HG03565 (cell line): Measurements from ENCODE around the gene PCDHGA11.
"Not testable (repeated sequence)": the region's sequence is repeated elsewhere in the genome, so short reads cannot be mapped to it uniquely, and the experiment has no call there.

Experiments used
- ATAC-seq: cut with Tn5 transposase; IDR thresholded peaks from one replicate; pipeline ENCODE4 v1.9.1; 2021; ENCODE audit warnings: mild to moderate bottlenecking, moderate library complexity; ENCODE audit not compliant: unreplicated experiment

PCDHGA11 gene

GRCh38 chr5:141398608-141399007 lies 22.2 kb upstream of the PCDHGA11 start:
- no peak for ATAC-seq

- no peak for ATAC-seq
Observed at GRCh38 chr5:141399555-141400258, 21.1 kb upstream of the PCDHGA11 start.

- ATAC-seq, result no peak
Observed at GRCh38 chr5:141402553-141403243, 18.2 kb upstream of the PCDHGA11 start, which contains the start of gene PCDHGA9. TSS of gene PCDHGA9 (plus strand) at chr5:141402778. CDS start at chr5:141402953, 175 bp downstream.

GRCh38 chr5:141403387-141403786 lies 17.5 kb upstream of the PCDHGA11 start:
- ATAC-seq, result no peak

GRCh38 chr5:141407790-141408505 lies 12.9 kb upstream of the PCDHGA11 start, which contains the start of gene PCDHGB6:
TSS of gene PCDHGB6 (plus strand) at chr5:141408021. CDS start at chr5:141408203, 182 bp downstream.
- not testable (repeated sequence) for ATAC-seq

- no peak for ATAC-seq
Observed at GRCh38 chr5:141409598-141410306, 11.1 kb upstream of the PCDHGA11 start.

GRCh38 chr5:141411575-141411974 lies 9.3 kb upstream of the PCDHGA11 start:
- no peak for ATAC-seq

- peak; percentile 73 for ATAC-seq
Observed at GRCh38 chr5:141412854-141413539, 7.9 kb upstream of the PCDHGA11 start, which contains the start of gene PCDHGA10. TSS of gene PCDHGA10 (plus strand) at chr5:141412987. CDS start at chr5:141413176, 189 bp downstream.

- no peak for ATAC-seq
Observed at GRCh38 chr5:141413540-141414069, 7.2 kb upstream of the PCDHGA11 start.

- not testable (repeated sequence) for ATAC-seq
Observed at GRCh38 chr5:141414548-141415274, 6.1 kb upstream of the PCDHGA11 start.

GRCh38 chr5:141415275-141415618 lies 5.6 kb upstream of the PCDHGA11 start:
- not testable (repeated sequence) for ATAC-seq

- ATAC-seq, result peak; percentile 68
Observed at GRCh38 chr5:141417494-141418172, 3.2 kb upstream of the PCDHGA11 start, which contains the start of gene PCDHGB7. TSS of gene PCDHGB7 (plus strand) at chr5:141417677. CDS start at chr5:141417860, 183 bp downstream.

GRCh38 chr5:141419074-141419880 lies 1.6 kb upstream of the PCDHGA11 start:
- ATAC-seq, result no peak

GRCh38 chr5:141421489-141421855 lies 621 bp downstream of the PCDHGA11 start:
- ATAC-seq, result no peak

GRCh38 chr5:141422742-141423291 lies 2.0 kb downstream of the PCDHGA11 start:
- ATAC-seq, result no peak

- ATAC-seq, result no peak
Observed at GRCh38 chr5:141427783-141428426, 7.1 kb downstream of the PCDHGA11 start.
